SK-N-SH (cell line): ENCODE measurements around the gene DLEC1. TPM values are rescaled to one million over a fixed set of nuclear protein-coding genes. Genes with fewer than 3 reads are reported as not detected.

Experiments
- CTCF ChIA-PET: fragments of 300-600, 350-600 bp; formaldehyde crosslinking; extraction: SDS; loops from one replicate; lab custom pipeline; 2021; lab: Yijun Ruan, JAX
- POLR2A ChIA-PET: fragments of 350-600 bp; sonication (Branson Sonifier 250); formaldehyde crosslinking; extraction: SDS; loops from one replicate; lab custom pipeline; 2020; ENCODE audit warnings: antibody characterized with exemption, inconsistent platforms; lab: Yijun Ruan, JAX
- DNase-seq: peaks from one replicate; pipeline ENCODE4 v3.0.0; 2012
- H2AFZ ChIP-seq: fragments of 200-600 bp; sonication (generic); 2 replicates; pipeline ENCODE4 v1.8.1; 2016; ENCODE audit warnings: antibody characterized with exemption, mild to moderate bottlenecking, low read depth
- H3F3A ChIP-seq: fragments of 200-600 bp; sonication (generic); replicated peaks from 2 replicates; pipeline ENCODE3; 2016; ENCODE audit warnings: antibody characterized with exemption, mild to moderate bottlenecking; ENCODE audit not compliant: insufficient read depth
- H3K27ac ChIP-seq, 2 experiments: fragments of 200-500 bp in 1 of 2; fragments of 200-600 bp in 1 of 2; sonication (Bioruptor generic) in 1 of 2; sonication (generic), shearing (Covaris generic) in 1 of 2; 2 replicates each; pipeline versions ENCODE4 v1.5.1 to v1.6.1; 2014 to 2016; ENCODE audit warnings: low read depth in 2 of 2, inconsistent platforms in 1 of 2, low read length in 1 of 2, mild to moderate bottlenecking in 1 of 2, mixed read lengths in 1 of 2
- H3K27me3 ChIP-seq: fragments of 200-600 bp; sonication (generic), shearing (Covaris generic); 2 replicates; pipeline ENCODE4 v1.6.1; 2016; ENCODE audit warnings: mixed run types; ENCODE audit not compliant: insufficient read depth
- H3K36me3 ChIP-seq, 2 experiments: fragments of 200-500 bp in 1 of 2; fragments of 200-600 bp in 1 of 2; sonication (Bioruptor generic) in 1 of 2; sonication (generic) in 1 of 2; replicated peaks in 1 of 2; 2 replicates each; pipeline versions ENCODE3 to v1.5.1; 2014 to 2016; ENCODE audit warnings: low read length in 1 of 2, mild to moderate bottlenecking in 1 of 2; ENCODE audit not compliant: insufficient read depth in 2 of 2, control insufficient read depth in 1 of 2
- H3K4me1 ChIP-seq, 2 experiments: fragments of 200-500 bp in 1 of 2; fragments of 200-600 bp in 1 of 2; sonication (Bioruptor generic) in 1 of 2; sonication (generic), shearing (Covaris generic) in 1 of 2; 2 replicates each; pipeline versions ENCODE4 v1.5.1 to v1.6.1; 2014 to 2016; ENCODE audit warnings: low read depth in 1 of 2, low read length in 1 of 2, mixed run types in 1 of 2; ENCODE audit not compliant: insufficient read depth in 2 of 2, control insufficient read depth in 1 of 2
- H3K4me2 ChIP-seq: fragments of 200-600 bp; sonication (generic), shearing (Covaris generic); 2 replicates; pipeline ENCODE4 v1.6.1; 2017; ENCODE audit warnings: mixed run types
- H3K4me3 ChIP-seq, 2 experiments: fragments of 200-500 bp in 1 of 2; fragments of 200-600 bp in 1 of 2; sonication (Bioruptor generic) in 1 of 2; sonication (generic), shearing (Covaris generic) in 1 of 2; 2 replicates each; pipeline versions ENCODE4 v1.5.1 to v1.8.1; 2014 to 2016; ENCODE audit warnings: low read depth in 2 of 2, inconsistent platforms in 1 of 2, low read length in 1 of 2, mild to moderate bottlenecking in 1 of 2, mixed read lengths in 1 of 2, moderate library complexity in 1 of 2
- H3K79me2 ChIP-seq: fragments of 200-600 bp; sonication (generic); 2 replicates; pipeline ENCODE4 v1.8.1; 2017; ENCODE audit warnings: mild to moderate bottlenecking; ENCODE audit not compliant: insufficient read depth
- H3K9ac ChIP-seq: fragments of 200-600 bp; sonication (generic); 2 replicates; pipeline ENCODE4 v1.6.1; 2017; ENCODE audit warnings: mixed run types
- H3K9me2 ChIP-seq: fragments of 200-600 bp; sonication (generic); 2 replicates; pipeline ENCODE4 v1.6.1; 2017; ENCODE audit warnings: mixed run types
- H3K9me3 ChIP-seq: fragments of 200-600 bp; sonication (generic); 2 replicates; pipeline ENCODE4 v1.6.1; 2017; ENCODE audit warnings: mixed run types, mild to moderate bottlenecking, moderate library complexity
- H4K20me1 ChIP-seq: fragments of 200-600 bp; sonication (generic); 2 replicates; pipeline ENCODE4 v1.6.1; 2017; ENCODE audit warnings: mild to moderate bottlenecking, mixed run types; ENCODE audit not compliant: insufficient read depth
- FOSL2 ChIP-seq: IDR thresholded peaks from 2 replicates; pipeline ENCODE4 v1.4.0; 2012; ENCODE audit warnings: low read depth, mild to moderate bottlenecking, moderate library complexity, borderline replicate concordance
- FOXM1 ChIP-seq: IDR thresholded peaks from 2 replicates; pipeline ENCODE4 v1.4.0; 2012; ENCODE audit warnings: low read depth, mild to moderate bottlenecking
- GATA2 ChIP-seq: sonication (generic); formaldehyde crosslinking; IDR thresholded peaks from 2 replicates; pipeline ENCODE4 v1.5.0; 2020; ENCODE audit warnings: mild to moderate bottlenecking, missing genetic modification reagents
- MAX ChIP-seq: IDR thresholded peaks from 2 replicates; pipeline ENCODE4 v1.4.0; 2012; ENCODE audit warnings: low read depth
- MEF2A ChIP-seq: IDR thresholded peaks from 2 replicates; pipeline ENCODE4 v1.4.0; 2012; ENCODE audit warnings: low read depth, borderline replicate concordance
- MXI1 ChIP-seq: IDR thresholded peaks from 2 replicates; pipeline ENCODE4 v1.6.1; 2012; ENCODE audit warnings: mild to moderate bottlenecking, low read depth, low read length, improper control_type of control experiment
- PBX3 ChIP-seq: IDR thresholded peaks from 2 replicates; pipeline ENCODE4; 2012
- RAD21 ChIP-seq: IDR thresholded peaks from 2 replicates; pipeline ENCODE4 v1.6.1; 2012; ENCODE audit warnings: mild to moderate bottlenecking, low read length
- RCOR1 ChIP-seq: fragments of 150-350 bp; IDR thresholded peaks from 2 replicates; pipeline ENCODE4 v1.6.1; 2017; ENCODE audit warnings: antibody characterized with exemption, low read length
- REST ChIP-seq: IDR thresholded peaks from 2 replicates; pipeline ENCODE4 v1.6.1; 2012; ENCODE audit warnings: mild to moderate bottlenecking, low read depth, low read length, moderate library complexity
- RXRA ChIP-seq: IDR thresholded peaks from 2 replicates; pipeline ENCODE4 v1.4.0; 2012; ENCODE audit warnings: low read depth, mild to moderate bottlenecking, borderline replicate concordance
- TCF12 ChIP-seq: IDR thresholded peaks from 2 replicates; pipeline ENCODE4 v1.4.0; 2012
- TEAD4 ChIP-seq: IDR thresholded peaks from 2 replicates; pipeline ENCODE4 v1.4.0; 2012; ENCODE audit warnings: mild to moderate bottlenecking, borderline replicate concordance; ENCODE audit not compliant: insufficient read depth
- USF2 ChIP-seq: fragments of 150-350 bp; IDR thresholded peaks from 2 replicates; pipeline ENCODE4 v1.6.1; 2017; ENCODE audit warnings: antibody characterized with exemption, low read length, low read depth, borderline replicate concordance
- ZBTB33 ChIP-seq: IDR thresholded peaks from 2 replicates; pipeline ENCODE4 v1.4.0; 2012; ENCODE audit warnings: low read depth, borderline replicate concordance
- WGBS: methylation state at CpG from one replicate; pipeline ENCODE4 v1.1.6; 2017; ENCODE audit warnings: low lambda C conversion rate; 5-methylcytosine and 5-hydroxymethylcytosine counted together
- polyA plus RNA-seq, 3 experiments: library from polyadenylated mRNA; depleted of rRNA; stranded (reverse); fragments of >200 nt; gene quantifications; 2 replicates each; pipeline ENCODE4 v1.2.3, GENCODE V29; 2012

DLEC1 gene
- polyA plus RNA-seq, 1 of the 3 experiments (the other 2 are of a cell fraction), result 0.02 TPM

GRCh38 chr3:38117748-38118420 lies 78.9 kb downstream of the DLEC1 start (continued):
- no peak for TF ChIP-seq PBX3
- TF ChIP-seq, all 33 proteins: peak for 4

GRCh38 chr3:38118421-38119247 lies 79.6 kb downstream of the DLEC1 start:
- TF ChIP-seq RAD21 (no peak), RCOR1 (no peak), GATA2 (CRISPR knock-in tag) (no peak), TCF12 (no peak), RXRA (no peak), FOSL2 (no peak), TEAD4 (no peak), MXI1 (no peak)
- no peak overlapping the region for H3K27ac ChIP-seq
- CTCF ChIA-PET, result interaction anchor here (0.6 to 4.8 kb wide), 12 partner anchors 8 to 361 kb away, joined by 3 to 27 read pairs (median 7); partner anchors contain the start of genes ACAA1 and XYLB
- POLR2A ChIA-PET, result interaction anchor here (0.9 to 1.9 kb wide), 2 partner anchors 225 to 228 kb away, joined by 3 to 4 read pairs; partner anchors contain the start of gene XYLB
- no peaks in the 10 kb centered on the region for H3K9me2 ChIP-seq
- H3K4me1 ChIP-seq, result no peaks in the 10 kb centered on the region
- no peaks in the 10 kb centered on the region for H3K79me2 ChIP-seq
- no peak overlapping the region for H2AFZ ChIP-seq
- H3F3A ChIP-seq, result no peaks in the 10 kb centered on the region
- H3K9me3 ChIP-seq, result no peaks in the 10 kb centered on the region
- no peak overlapping the region for H3K4me3 ChIP-seq
- no peaks in the 10 kb centered on the region for H3K27me3 ChIP-seq
- H3K36me3 ChIP-seq, result peaks cover 0 to 20% of the 10 kb centered on the region in 2 experiments
- no peaks in the 10 kb centered on the region for H4K20me1 ChIP-seq
- DNase-seq, result no peak
- no peak overlapping the region for H3K4me2 ChIP-seq
- 98% methylated on average over 12 of the region's 13 CpGs for WGBS
- H3K9ac ChIP-seq, result no peak overlapping the region

GRCh38 chr3:38119248-38119544 lies 80.2 kb downstream of the DLEC1 start:
- Histone ChIP-seq H3K4me1 (no peaks in the 10 kb centered on the region), H3K9me3 (no peaks in the 10 kb centered on the region), H3K79me2 (no peaks in the 10 kb centered on the region), H3F3A (no peaks in the 10 kb centered on the region), H3K27me3 (no peaks in the 10 kb centered on the region), H2AFZ (no peak overlapping the region), H4K20me1 (no peaks in the 10 kb centered on the region), H3K4me3 (no peak overlapping the region), H3K9ac (no peak overlapping the region), H3K27ac (no peak overlapping the region), H3K36me3 (peaks cover 0 to 20% of the 10 kb centered on the region in 2 experiments), H3K9me2 (no peaks in the 10 kb centered on the region), H3K4me2 (no peak overlapping the region)
- WGBS, result 100% methylated on average over 1 of the region's 1 CpG
- DNase-seq, result no peak
- ChIA-PET CTCF (interaction anchor here (0.7 to 4.8 kb wide), 10 partner anchors 7 to 532 kb away, joined by 3 to 27 read pairs (median 6); partner anchors contain the start of genes ACAA1 and XYLB), POLR2A (interaction anchor here (0.9 to 1.9 kb wide), 2 partner anchors 225 to 227 kb away, joined by 3 to 4 read pairs; partner anchors contain the start of gene XYLB)
- TF ChIP-seq RXRA (no peak), USF2 (no peak), RCOR1 (no peak), MAX (no peak), ZBTB33 (no peak), FOXM1 (no peak), REST (no peak), MEF2A (no peak)
